Hepatocyte (in vitro differentiated cells): ENCODE measurements around the gene COL4A2. TPM values are rescaled to one million over a fixed set of nuclear protein-coding genes. Genes with fewer than 3 reads are reported as not detected.

Experiments used
- DNase-seq: peaks from one replicate; pipeline ENCODE4 v3.0.0-alpha.2; 2016; ENCODE audit warnings: low spot score
- H2AFZ ChIP-seq: fragments of 200-600 bp; sonication (generic); 2 replicates; pipeline ENCODE4 v1.6.0; 2016; ENCODE audit warnings: antibody characterized with exemption, mild to moderate bottlenecking
- H3K27ac ChIP-seq: fragments of 200-600 bp; sonication (generic); 2 replicates; pipeline ENCODE4 v1.5.1; 2016; ENCODE audit warnings: mild to moderate bottlenecking
- H3K27me3 ChIP-seq: fragments of 200-600 bp; sonication (generic); 2 replicates; pipeline ENCODE4 v1.6.1; 2016
- H3K36me3 ChIP-seq: fragments of 200-600 bp; sonication (generic); replicated peaks from 2 replicates; pipeline ENCODE4 v1.5.1; 2016; ENCODE audit warnings: low read depth; ENCODE audit not compliant: insufficient read depth
- H3K4me1 ChIP-seq: fragments of 200-600 bp; sonication (generic); 2 replicates; pipeline ENCODE4 v1.5.1; 2016; ENCODE audit warnings: mild to moderate bottlenecking, moderate library complexity; ENCODE audit not compliant: insufficient read depth
- H3K4me2 ChIP-seq: fragments of 200-600 bp; sonication (generic); 2 replicates; pipeline ENCODE4 v1.6.0; 2016
- H3K4me3 ChIP-seq: fragments of 200-600 bp; sonication (generic); 2 replicates; pipeline ENCODE4 v1.5.1; 2016; ENCODE audit warnings: mild to moderate bottlenecking
- H3K79me2 ChIP-seq: fragments of 200-600 bp; sonication (generic); 2 replicates; pipeline ENCODE4 v1.6.0; 2017; ENCODE audit warnings: mild to moderate bottlenecking
- H3K9me2 ChIP-seq: fragments of 200-600 bp; sonication (generic); replicated peaks from 2 replicates; pipeline ENCODE4 v1.6.0; 2017; ENCODE audit warnings: mild to moderate bottlenecking; ENCODE audit not compliant: insufficient read depth
- H3K9me3 ChIP-seq: fragments of 200-600 bp; sonication (generic); 2 replicates; pipeline ENCODE4 v1.5.1; 2016; ENCODE audit warnings: low read depth, mild to moderate bottlenecking
- H4K20me1 ChIP-seq: fragments of 200-600 bp; sonication (generic); 2 replicates; pipeline ENCODE4 v1.6.0; 2016; ENCODE audit warnings: mild to moderate bottlenecking; ENCODE audit not compliant: insufficient read depth, poor library complexity, severe bottlenecking
- CTCF ChIP-seq: fragments of 200-600 bp; sonication (generic); IDR thresholded peaks from 2 replicates; pipeline ENCODE4 v1.5.1; 2016; ENCODE audit warnings: antibody characterized with exemption, mild to moderate bottlenecking; ENCODE audit not compliant: poor library complexity
- EZH2 ChIP-seq: fragments of 200-600 bp; sonication (generic); IDR thresholded peaks from 2 replicates; pipeline ENCODE4 v1.6.1; 2016; ENCODE audit warnings: antibody characterized with exemption, mild to moderate bottlenecking, borderline replicate concordance
- EZH2phosphoT487 ChIP-seq: fragments of 200-600 bp; sonication (generic); IDR thresholded peaks from one replicate; pipeline ENCODE4 v1.6.1; 2018; ENCODE audit warnings: antibody characterized with exemption, mild to moderate bottlenecking, low read depth, moderate library complexity; ENCODE audit not compliant: unreplicated experiment, severe bottlenecking
- WGBS: methylation state at CpG from one replicate; pipeline ENCODE4 v1.1.6; 2016; ENCODE audit warnings: low lambda C conversion rate; ENCODE audit errors: missing lambda C conversion rate; 5-methylcytosine and 5-hydroxymethylcytosine counted together
- polyA plus RNA-seq: library from polyadenylated mRNA; unstranded; fragments of >200 nt; fragmentation: Nextera tagmentation; extraction: Ambion mirVana; gene quantifications from 2 replicates; pipeline ENCODE4 v1.2.1, GENCODE V29; 2016
- total RNA-seq: library from RNA; depleted of rRNA; stranded (reverse); fragments of >200 nt; gene quantifications from 2 replicates; pipeline ENCODE4 v1.2.3, GENCODE V29; 2014

Gene COL4A2
- total and polyA plus RNA-seq, 2 experiments from 2014 or later = 171 to 221 TPM

DNA sequence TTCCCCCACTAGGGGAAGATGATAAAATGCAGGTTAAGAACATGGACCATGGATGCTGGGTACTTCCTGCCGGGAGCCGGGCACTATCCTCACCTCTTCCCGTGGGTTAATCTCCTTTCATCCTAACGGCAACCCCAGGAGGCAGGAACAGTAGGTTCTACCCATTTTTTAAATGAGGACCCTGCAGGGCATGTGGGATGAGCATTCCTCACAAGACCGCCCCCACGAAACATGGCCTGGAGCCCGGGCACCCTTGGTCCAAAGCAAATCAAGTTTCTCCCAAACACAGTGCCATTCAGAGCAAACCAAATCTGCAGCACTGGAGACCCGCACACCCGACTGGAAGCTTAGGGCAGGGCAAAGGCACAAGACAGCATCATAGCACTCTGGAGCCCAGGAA is 35.4 kb downstream of the COL4A2 start:
- no peaks in the 10 kb centered on the region for H3K9me2 ChIP-seq
- no peak overlapping the region for H3K4me3 ChIP-seq
- H3K27ac ChIP-seq = peak overlapping the region; percentile 80
- H3K4me1 ChIP-seq = peaks cover 30% of the 10 kb centered on the region
- H3K4me2 ChIP-seq = no peak overlapping the region
- DNase-seq = no peak
- no peak for TF ChIP-seq CTCF
- no peak for TF ChIP-seq EZH2
- H3K27me3 ChIP-seq = no peaks in the 10 kb centered on the region
- no peaks in the 10 kb centered on the region for H3K9me3 ChIP-seq
- H3K36me3 ChIP-seq = no peaks in the 10 kb centered on the region
- H2AFZ ChIP-seq = no peak overlapping the region
- 91% methylated on average over 9 of the region's 9 CpGs for WGBS
- H4K20me1 ChIP-seq = no peaks in the 10 kb centered on the region
- peaks cover 53% of the 10 kb centered on the region for H3K79me2 ChIP-seq

GRCh38 chr13:110343241-110343865 is 36.3 kb downstream of the COL4A2 start:
- Histone ChIP-seq H3K27me3 (no peaks in the 10 kb centered on the region), H3K4me3 (no peak overlapping the region), H3K36me3 (no peaks in the 10 kb centered on the region), H3K27ac (no peak overlapping the region), H3K4me2 (no peak overlapping the region), H3K4me1 (peaks cover 24% of the 10 kb centered on the region), H2AFZ (no peak overlapping the region), H3K79me2 (peaks cover 57% of the 10 kb centered on the region), H3K9me2 (no peaks in the 10 kb centered on the region), H4K20me1 (no peaks in the 10 kb centered on the region), H3K9me3 (no peaks in the 10 kb centered on the region)
- DNase-seq = no peak
- TF ChIP-seq CTCF = no peak
- TF ChIP-seq EZH2 = no peak
- no peak for TF ChIP-seq EZH2phosphoT487
- 82% methylated on average over 16 of the region's 16 CpGs for WGBS

DNA sequence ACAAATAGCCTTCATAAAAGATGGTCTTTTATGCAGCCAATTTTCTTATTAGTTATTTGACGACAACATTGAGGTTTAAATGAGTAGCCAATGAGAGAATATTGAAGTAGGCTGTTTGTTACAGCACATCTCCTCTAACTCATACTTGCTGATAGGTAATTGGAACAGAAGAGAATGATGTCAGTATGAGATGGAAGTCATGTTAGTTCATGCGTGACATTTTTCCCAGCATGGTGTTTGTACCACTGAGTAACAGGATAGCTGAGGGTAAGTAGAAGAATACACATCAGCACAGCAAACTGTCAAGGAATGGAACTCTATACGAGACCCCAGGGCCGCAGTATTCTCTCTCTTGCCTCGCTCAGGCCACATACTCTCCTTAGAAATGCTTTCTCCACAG is 37.2 kb downstream of the COL4A2 start:
- Histone ChIP-seq H3K36me3 (no peaks in the 10 kb centered on the region), H3K4me3 (no peak overlapping the region), H3K9me3 (no peaks in the 10 kb centered on the region), H2AFZ (no peak overlapping the region), H3K4me2 (no peak overlapping the region), H3K9me2 (no peaks in the 10 kb centered on the region), H3K27ac (no peak overlapping the region), H3K27me3 (no peaks in the 10 kb centered on the region), H4K20me1 (no peaks in the 10 kb centered on the region), H3K4me1 (peaks cover 15% of the 10 kb centered on the region), H3K79me2 (peaks cover 64% of the 10 kb centered on the region)
- WGBS = 96% methylated on average over 5 of the region's 5 CpGs
- TF ChIP-seq EZH2 (no peak), EZH2phosphoT487 (no peak), CTCF (no peak)
- no peak for DNase-seq
